Measurements from ENCODE around the gene OR2T3. TPM values are rescaled to one million over a fixed set of nuclear protein-coding genes. Genes with fewer than 3 reads are reported as not detected.

Gene OR2T3
- total and polyA plus RNA-seq, 2 donors (not counting 3 experiments of a cell fraction or from before 2014, with no cell fraction given), result not detected

Other genes with a start within 250 kb of the OR2T3 start
- gene OR2M4, start 241.9 kb upstream of the OR2T3 start, total RNA-seq, result not detected in 2 replicates
- gene OR2M4, start 241.9 kb upstream of the OR2T3 start, polyA plus RNA-seq, result not detected in 2 replicates
- gene OR2T33, start 195.4 kb upstream of the OR2T3 start, total RNA-seq, result not detected in 2 replicates
- gene OR2T33, start 195.4 kb upstream of the OR2T3 start, polyA plus RNA-seq, result not detected in 2 replicates
- not detected in 2 replicates for gene OR2T12, start 169.9 kb upstream of the OR2T3 start, total RNA-seq
- not detected in 2 replicates for gene OR2T12, start 169.9 kb upstream of the OR2T3 start, polyA plus RNA-seq
- not detected in 2 replicates for gene OR2M7, start 148.8 kb upstream of the OR2T3 start, total RNA-seq
- not detected in 2 replicates for gene OR2M7, start 148.8 kb upstream of the OR2T3 start, polyA plus RNA-seq
- gene OR14C36, start 124.6 kb upstream of the OR2T3 start, total RNA-seq, result not detected in 2 replicates
- gene OR14C36, start 124.6 kb upstream of the OR2T3 start, polyA plus RNA-seq, result not detected in 2 replicates
- not detected in 2 replicates for gene OR2T4, start 111.7 kb upstream of the OR2T3 start, total RNA-seq
- not detected in 2 replicates for gene OR2T4, start 111.7 kb upstream of the OR2T3 start, polyA plus RNA-seq
- not detected in 2 replicates for gene OR2T6, start 97.6 kb upstream of the OR2T3 start, total RNA-seq
- not detected in 2 replicates for gene OR2T6, start 97.6 kb upstream of the OR2T3 start, polyA plus RNA-seq
- gene OR2T1, start 70.3 kb upstream of the OR2T3 start, total RNA-seq, result not detected in 2 replicates
- not detected in 2 replicates for gene OR2T1, start 70.3 kb upstream of the OR2T3 start, polyA plus RNA-seq
- gene OR2T2, start 27.7 kb upstream of the OR2T3 start, total RNA-seq, result not detected in 2 replicates
- not detected in 2 replicates for gene OR2T2, start 27.7 kb upstream of the OR2T3 start, polyA plus RNA-seq
- gene OR2T5, start 15.2 kb downstream of the OR2T3 start, total RNA-seq, result not detected in 2 replicates
- gene OR2T5, start 15.2 kb downstream of the OR2T3 start, polyA plus RNA-seq, result not detected in 2 replicates
- gene OR2G6, start 34.7 kb downstream of the OR2T3 start, total RNA-seq, result not detected in 2 replicates
- gene OR2G6, start 34.7 kb downstream of the OR2T3 start, polyA plus RNA-seq, result not detected in 2 replicates
- not detected in 2 replicates for gene OR2T29, start 89.4 kb downstream of the OR2T3 start, total RNA-seq
- not detected in 2 replicates for gene OR2T29, start 89.4 kb downstream of the OR2T3 start, polyA plus RNA-seq
- not detected in 2 replicates for gene OR2T34, start 101.4 kb downstream of the OR2T3 start, total RNA-seq
- gene OR2T34, start 101.4 kb downstream of the OR2T3 start, polyA plus RNA-seq, result not detected in 2 replicates
- not detected in 2 replicates for gene OR2T10, start 124.3 kb downstream of the OR2T3 start, total RNA-seq
- not detected in 2 replicates for gene OR2T10, start 124.3 kb downstream of the OR2T3 start, polyA plus RNA-seq
- not detected in 2 replicates for gene OR2T11, start 161.7 kb downstream of the OR2T3 start, total RNA-seq
- gene OR2T11, start 161.7 kb downstream of the OR2T3 start, polyA plus RNA-seq, result not detected in 2 replicates
- gene OR2T35, start 171.9 kb downstream of the OR2T3 start, total RNA-seq, result not detected in 2 replicates
- gene OR2T35, start 171.9 kb downstream of the OR2T3 start, polyA plus RNA-seq, result not detected in 2 replicates
- not detected in 2 replicates for gene OR2T27, start 182.2 kb downstream of the OR2T3 start, total RNA-seq
- gene OR2T27, start 182.2 kb downstream of the OR2T3 start, polyA plus RNA-seq, result not detected in 2 replicates
- gene OR14I1, start 229.4 kb downstream of the OR2T3 start, total RNA-seq, result not detected in 2 replicates
- not detected in 2 replicates for gene OR14I1, start 229.4 kb downstream of the OR2T3 start, polyA plus RNA-seq

Data from endothelial cell of umbilical vein (primary cell).